Esophagus squamous epithelium (tissue), 4 donors: ENCODE results near the gene BNC2.

Experiments
- CTCF ChIP-seq, 6 experiments: fragments of 450-650 bp in 4 of 6; fragments of 200-600 bp in 2 of 6; sonication (generic) in 2 of 6; IDR thresholded peaks; one replicate each; pipeline ENCODE4 v1.5.1; 2016 to 2019; ENCODE audit warnings: antibody characterized with exemption in 6 of 6, mild to moderate bottlenecking in 4 of 6, moderate library complexity in 4 of 6
- POLR2A ChIP-seq, 4 donors: fragments of 450-650 bp; IDR thresholded peaks; one replicate each; pipeline ENCODE4 v1.6.1; 2017; ENCODE audit warnings: antibody characterized with exemption in 4 of 4, mild to moderate bottlenecking in 4 of 4, moderate library complexity in 3 of 4

GRCh38 chr9:16575986-16576245 lies 294.6 kb downstream of the BNC2 start:
- no peak for TF ChIP-seq CTCF (IDR thresholded peaks at IDR 0.05)
- TF ChIP-seq POLR2A (IDR thresholded peaks at IDR 0.05), result no peak
